Stimulated activated CD8-positive, alpha-beta memory T cell treated with anti-CD3 and anti-CD28 coated beads, Interleukin-4, amount 100 ng/mL, for 4 hours (primary cell): Measurements from ENCODE around the gene ORM1.
"Not testable (repeated sequence)": the region's sequence is repeated elsewhere in the genome, so short reads cannot be mapped to it uniquely, and the experiment has no call there.

ENCODE experiments used
- DNase-seq, 2 donors: peaks; one replicate each; pipeline ENCODE4 v3.0.0-alpha.2; 2020; ENCODE audit warnings: low read depth in 2 of 2, low spot score in 1 of 2

ORM1 gene

DNA sequence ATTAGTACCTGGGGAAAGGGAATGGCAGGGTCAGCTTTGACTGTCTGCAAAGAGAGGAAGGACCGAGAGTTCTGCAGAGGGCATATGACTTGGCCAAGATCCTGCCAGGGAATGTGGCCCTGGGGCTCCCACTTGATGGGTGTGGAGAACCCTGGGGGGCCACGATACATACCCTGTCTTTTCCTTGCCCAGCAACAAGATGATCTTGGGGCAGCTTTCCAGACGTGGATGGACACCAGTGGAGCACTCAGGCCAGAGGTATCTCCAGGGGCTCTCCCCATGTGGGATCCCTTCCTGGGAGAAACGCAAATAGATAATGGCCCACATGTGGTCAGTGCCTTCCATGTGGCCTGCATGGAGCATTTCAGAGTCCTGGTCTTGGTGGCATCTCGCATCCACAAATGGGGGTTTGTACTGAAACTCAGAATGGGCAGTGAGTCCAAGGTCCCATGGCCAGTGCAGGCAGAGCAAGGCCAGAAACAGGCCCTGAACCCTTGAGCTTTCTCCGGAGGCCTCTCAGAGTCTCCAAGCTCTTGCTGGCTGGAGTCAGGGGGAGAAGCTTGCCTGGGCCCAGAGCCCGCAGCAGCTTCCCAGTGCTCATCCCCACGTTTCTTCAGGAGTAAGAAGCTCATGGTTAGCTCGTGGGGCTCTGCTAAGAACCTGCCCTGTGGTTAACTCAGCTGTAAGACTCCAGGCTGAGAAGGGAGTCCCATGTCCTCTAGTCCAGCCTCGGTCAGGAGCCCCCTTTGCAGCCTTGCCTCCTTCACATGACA lies 18.3 kb upstream of the ORM1 start:
- DNase-seq = no peak

DNA sequence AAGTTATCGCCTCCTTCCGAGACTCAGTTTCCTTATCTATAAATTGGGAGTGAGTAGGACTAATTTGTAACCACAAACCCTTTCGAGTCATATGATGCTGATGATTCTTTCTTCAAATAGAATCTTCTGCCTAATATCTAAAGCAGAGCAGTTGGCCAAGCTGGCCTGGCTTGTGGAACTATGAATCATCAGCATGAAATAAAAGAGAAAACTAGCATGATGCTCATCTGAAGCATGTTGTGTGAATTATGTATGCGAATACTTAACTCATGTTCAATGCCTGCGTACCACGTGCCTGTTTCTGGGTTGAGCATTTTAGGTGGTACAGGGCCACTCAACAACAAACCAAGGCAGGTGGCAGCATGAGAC lies 15.0 kb upstream of the ORM1 start:
- DNase-seq = no peak

DNA sequence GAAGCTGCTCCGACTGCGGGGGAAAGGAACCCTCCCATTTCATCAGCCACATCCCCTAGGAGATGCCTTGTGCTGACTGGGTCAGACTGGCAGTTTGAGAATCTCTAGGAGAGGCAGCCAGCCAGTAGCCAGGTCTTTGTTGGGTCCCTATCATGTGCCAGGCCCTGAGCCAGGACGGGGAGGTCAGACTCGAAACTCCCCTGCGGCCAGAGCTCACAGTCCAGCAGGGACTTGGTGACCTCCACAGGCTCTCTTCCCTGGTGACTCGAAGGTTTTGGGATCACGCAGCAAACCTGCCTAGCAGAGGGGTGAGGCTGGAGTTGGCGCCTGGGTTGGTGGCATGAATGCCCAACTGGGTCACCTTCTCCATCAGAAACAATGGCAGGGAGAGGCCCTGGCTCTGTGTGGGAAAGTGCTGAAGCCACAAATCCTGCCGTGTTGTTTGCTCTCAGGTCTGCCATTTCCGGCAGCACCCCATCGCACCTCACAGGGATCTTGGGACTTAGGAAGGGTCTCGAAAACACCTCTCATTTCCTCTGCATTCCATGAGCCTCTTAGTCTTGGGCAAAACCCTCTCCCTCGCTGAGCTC lies 14.4 kb upstream of the ORM1 start:
- no peak for DNase-seq

DNA sequence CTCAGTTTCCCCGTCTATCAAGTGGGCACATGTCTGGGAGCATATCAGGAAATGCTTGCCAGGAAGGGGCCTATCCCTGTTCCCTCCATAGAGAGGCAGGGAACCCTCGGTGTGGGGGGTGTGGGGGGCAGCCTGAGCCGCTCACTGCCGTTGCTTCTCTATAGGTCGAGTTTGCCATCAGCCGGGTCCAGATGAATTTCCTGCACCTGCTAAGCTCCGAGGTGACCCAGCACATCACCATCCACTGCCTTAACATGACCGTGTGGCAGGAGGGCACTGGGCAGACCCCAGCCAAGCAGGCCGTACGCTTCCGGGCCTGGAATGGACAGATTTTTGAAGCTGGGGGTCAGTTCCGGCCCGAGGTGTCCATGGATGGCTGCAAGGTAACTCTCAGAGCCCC lies 13.8 kb upstream of the ORM1 start:
- no peak for DNase-seq

DNA sequence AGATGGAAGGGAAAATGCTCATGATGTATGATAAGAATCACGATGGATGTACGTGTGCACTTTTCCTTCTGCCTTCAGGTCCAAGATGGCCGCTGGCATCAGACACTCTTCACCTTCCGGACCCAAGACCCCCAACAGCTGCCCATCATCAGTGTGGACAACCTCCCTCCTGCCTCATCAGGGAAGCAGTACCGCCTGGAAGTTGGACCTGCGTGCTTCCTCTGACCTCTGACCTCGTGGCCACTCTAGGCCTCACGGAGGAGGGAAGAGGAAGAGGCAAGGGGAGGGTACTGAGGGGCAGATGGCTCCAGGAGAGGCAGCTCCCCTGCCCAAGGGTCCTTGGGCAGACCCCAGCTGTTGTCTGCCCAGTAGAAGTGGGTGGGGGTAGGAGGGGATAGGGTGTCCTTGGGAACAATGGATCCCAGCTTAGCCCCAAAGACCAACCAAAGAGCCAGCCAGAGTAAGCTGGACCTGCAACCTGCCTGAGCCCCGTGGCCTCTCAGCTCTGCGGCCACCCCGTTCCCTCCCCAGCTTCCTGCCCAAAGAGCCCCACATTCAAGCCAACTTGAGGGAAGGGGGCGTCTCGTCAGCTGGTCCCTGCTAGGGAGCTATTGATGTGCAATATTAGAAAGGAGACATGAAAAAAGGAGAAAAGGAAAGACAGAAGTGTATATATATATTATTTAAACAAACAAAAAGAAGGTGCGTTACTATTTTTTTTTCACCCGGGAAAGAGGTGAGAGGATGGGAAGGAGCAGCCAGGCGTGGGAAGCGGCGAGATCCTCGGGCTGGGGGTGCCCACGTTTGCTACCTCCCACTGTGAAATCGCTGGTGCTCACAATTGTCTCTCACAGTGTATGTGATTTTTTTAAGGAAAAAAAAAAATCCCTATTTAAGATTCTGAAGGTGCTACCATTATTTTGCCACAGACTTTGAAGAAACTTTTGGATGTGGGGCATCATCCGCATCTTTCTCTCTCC lies 12.1 kb upstream of the ORM1 start:
- DNase-seq = no peak

DNA sequence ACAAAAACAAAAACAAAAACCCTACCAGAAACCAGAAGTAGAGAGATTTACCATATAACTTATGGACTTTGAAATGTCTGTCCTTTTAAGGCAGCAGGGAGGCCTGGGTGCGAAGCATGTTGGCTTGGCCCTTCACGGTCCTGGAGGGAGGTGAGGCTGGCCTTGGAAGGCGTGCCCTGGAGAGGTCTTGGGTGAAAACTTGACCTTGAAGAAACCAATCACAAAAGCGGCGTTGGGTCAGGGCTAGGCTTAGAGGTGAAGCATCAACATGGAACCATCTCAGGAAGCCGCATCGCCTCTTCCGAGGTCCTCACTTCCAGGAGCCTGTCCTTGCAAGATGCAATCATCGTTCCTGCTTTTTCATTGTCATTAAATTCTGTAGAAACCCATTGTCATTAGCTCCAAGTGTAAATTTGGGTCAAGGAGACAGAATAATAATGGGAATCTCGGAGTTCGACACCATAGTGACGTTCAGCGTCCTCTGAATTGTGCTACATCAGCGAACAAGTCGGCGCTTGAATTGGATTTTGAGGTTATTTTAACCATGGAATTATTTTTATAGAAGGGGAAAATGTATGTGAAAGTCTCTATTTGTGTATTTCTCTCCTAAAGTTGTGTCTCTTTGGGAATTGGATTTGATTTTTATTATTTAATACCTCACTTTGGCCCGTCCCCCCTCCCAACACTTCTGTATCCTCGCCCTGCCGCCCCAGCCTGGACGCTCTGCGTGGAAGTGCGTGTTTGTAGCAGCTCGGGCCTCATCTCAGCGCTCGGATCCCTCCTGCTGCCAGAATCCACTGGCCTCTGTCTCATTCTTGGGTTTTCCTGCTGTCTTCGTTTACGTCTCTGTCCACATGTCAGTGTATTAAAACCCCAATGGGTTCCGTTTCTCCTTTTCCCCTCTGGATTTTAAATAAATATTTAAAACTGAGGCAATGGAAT lies 11.1 kb upstream of the ORM1 start:
- no peak for DNase-seq

DNA sequence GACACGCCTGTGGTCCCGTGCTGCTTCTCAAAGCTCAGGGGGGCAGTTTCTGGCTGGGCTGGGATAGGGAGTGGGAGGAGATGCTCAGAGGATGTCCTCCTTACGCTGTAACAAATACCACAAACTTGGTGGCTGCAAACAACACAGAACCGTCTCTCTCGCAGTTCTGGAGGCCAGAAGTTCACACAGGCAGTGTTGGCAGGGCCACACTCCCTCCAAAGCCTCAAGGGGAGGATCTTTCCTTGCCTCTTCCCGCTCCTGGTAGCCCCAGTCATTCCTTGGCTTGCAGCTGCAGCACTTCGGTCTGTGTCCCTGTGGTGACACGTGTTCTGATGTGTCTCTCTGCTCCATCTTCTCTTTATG lies 10.4 kb upstream of the ORM1 start:
- DNase-seq = no peak

DNA sequence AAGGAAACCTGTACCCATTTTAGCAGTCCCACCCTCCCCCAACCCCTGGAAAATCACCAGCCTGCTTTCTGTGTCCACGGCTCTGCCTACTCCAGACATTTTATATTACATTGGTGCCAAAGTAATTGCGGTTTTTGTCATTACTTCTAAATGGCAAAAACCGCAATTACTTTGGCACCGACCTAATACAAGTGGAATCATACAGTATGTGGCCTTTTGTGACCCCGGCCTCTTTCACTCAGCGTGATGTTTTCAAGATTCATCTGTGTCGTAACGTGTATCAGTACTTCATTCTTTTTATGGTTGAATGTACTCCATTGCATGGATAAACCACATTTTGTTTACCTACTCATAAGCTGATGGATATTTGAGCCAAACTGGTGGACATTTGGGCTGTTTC lies 9.7 kb upstream of the ORM1 start:
- no peak for DNase-seq

DNA sequence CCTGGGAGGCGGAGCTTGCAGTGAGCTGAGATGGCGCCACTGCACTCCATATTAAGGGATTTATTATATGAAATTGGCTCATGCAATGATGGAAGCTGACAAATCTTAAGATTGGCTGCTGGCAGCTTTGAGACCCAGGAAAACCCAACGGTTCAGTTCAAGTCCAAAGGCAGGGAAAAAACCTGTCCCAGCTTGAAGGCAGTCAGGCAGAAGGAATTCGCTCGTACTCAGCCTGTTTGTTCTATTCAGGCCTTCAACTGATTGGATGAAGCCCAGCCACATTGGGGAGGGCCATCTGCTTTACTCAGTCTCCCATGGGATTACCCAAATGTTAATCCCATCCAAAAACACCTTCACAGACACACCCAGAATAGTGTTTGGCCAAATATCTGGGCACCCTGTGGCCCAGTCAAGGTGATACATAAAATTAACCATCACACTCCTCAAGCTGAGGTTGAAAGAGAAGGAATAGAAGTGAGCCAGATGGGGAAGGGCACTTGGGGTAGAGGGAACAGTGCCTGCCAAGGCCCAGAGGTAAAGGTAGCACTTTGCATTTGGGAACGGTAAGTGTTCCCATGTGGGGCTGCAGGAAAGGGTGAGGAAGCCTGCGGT lies 8.5 kb upstream of the ORM1 start:
- DNase-seq = no peak

DNA sequence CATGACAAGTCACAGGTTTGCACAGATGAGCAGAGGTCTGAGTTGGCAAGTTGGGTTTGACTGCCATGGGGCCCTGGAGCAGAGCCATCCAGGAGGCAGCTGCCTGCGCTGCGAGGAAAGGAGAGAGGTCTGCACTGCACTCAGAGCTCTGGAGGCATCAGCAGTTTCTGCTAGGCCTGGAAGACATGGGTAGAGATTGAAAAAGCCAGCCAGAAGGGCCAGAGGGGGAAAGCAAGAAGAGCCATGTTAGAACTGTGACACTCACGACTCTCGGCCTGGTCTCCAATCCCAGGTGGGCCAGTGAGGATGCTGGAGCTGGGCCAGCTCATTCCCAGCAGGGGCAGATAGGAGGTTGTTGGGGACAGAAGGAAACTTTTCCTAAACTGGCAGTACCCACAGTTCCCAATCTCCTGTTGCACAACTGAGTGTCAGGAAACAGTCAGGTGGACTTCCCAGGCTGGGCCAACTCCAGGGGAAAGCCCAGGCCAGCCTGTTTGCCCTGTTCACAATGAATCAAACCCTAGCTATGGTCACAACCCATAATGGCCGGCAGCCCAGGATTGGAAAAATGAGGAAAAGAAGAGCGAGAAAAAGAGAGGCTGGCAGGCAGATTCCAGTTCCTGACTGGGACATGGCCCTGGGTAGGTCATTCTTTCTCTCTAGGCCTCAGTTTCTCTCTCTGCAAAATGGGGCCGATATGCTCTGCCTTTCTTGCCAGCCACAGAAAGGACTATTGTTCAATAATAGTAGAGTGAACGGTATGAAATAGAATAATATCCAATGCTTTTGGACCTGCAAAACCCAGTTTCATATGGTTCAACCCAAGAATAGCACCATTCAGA lies 7.8 kb upstream of the ORM1 start:
- no peak for DNase-seq

DNA sequence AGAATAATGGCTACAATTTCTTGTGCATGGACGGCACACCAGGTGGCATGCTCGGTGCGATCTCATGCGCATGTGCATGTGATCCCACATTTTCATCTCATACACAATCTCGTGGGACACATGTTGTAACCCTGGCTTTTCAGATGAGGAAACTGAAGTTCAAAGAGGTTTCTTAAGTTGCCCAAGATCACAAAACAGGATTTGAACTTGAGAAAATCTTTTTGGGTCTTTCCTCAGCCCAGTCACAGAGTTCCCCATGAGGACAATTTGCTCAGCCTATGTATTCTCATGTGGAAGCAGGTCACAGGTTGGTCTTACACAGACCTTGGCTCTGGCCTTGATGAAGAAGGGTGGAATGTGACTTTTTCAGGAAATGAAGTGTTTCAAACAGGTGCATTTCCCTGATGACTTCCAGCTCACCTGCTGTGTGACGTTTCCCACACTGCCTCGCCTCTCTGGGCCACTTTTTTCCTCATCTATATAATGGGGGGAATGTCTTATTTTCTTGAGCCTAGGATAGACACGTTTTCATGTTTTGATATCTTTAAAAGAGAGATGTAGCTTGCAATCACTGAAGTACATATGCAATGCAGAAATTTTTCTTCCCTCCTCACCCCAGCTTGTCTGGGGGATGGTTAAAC lies 7.1 kb upstream of the ORM1 start:
- no peak for DNase-seq

DNA sequence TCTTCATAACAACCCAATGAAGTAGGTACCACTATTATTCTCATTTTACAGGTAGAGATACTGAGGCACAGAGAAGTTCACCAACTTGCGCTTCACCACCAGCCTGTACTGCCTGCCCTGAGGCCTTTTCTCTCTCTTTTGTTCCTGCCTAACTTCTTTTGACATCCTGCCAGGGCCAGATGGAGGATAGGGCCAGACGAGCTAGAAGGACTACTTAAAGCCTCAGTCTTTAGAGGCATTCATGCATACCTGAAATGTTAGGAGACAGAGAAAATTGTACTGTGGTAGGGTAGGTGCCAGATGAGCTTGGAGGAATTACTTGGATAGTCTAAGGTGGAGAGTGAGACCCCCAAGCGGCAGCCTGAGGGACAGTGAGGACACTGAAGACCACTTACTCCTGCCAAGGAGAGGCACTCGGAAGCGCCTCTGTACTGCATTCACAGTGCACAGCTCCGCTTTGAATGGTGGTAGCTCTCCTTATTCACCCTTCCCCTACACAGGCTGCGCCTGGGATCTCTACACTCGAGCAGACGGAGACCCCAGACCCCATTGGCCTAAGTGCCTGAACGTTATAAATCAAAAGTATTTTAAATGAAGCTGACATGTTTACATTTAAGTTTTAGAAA lies 6.2 kb upstream of the ORM1 start:
- no peak for DNase-seq

DNA sequence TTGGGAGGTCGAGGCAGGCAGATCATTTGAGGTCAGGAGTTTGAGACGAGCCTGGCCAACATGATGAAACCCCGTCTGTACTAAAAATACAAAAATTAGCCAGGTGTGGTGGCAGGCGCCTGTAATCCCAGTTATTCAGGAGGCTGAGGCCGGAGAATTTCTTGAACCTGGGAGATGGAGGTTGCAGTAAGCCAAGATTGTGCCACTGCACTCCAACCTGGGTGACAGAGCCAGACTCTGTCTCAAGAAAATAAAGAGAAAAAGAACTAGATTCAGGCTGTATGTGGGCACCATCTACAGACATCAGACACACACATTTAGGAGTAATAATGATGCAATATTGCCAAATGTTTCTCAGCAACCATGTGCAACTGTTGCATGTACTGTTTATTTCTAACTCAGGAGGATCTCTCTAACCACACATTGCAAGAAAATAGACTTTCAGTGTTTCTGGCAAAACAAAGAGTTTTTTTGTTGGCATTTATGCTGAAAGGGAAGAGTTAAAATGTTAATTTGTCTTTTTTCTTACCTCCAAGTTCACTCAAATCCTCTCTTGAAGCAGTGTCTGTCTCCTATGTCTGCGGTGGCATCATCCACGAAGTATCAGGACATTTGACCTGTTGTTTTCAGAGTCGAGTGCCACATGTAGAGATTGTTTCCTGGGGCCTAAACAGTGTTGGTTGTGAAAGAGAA lies 5.1 kb upstream of the ORM1 start:
- DNase-seq = no peak

DNA sequence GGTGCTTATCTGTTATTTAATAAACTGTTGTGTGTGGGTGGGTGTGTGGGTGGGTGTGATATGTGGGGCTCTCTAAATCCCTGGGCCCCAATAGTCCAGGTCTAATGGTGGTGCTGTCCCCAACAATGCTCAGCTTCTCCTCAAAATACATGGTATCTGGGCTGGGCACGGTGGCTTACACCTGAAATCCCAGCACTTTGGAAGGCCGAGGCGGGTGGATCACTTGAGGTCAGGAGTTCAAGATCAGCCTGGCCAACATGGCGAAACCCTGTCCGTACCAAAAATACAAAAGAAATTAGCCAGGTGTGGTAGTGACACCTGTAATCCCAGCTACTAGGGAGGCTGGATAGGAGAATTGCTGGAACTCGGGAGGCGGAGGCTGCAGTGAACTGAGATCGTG lies 4.5 kb upstream of the ORM1 start:
- no peak for DNase-seq

DNA sequence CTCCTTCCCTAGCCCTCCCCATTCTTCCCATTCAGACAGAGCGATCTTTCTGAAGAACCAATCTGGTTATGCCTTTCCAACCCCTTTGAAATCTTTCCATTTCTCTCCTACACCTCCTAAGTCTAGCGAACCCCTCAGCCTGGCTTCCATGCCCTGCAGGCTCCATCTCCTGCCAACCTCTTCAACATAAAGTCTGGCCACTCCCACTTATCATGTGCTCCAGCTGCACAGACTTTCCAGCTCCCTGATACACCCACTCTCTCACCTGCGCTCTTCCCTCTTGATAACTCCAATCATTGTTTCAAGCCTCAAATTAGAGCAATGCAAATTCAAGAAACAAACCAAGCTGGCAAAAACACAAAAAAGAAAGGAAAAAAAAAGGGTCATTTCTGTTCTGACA lies 3.8 kb upstream of the ORM1 start:
- DNase-seq = no peak

DNA sequence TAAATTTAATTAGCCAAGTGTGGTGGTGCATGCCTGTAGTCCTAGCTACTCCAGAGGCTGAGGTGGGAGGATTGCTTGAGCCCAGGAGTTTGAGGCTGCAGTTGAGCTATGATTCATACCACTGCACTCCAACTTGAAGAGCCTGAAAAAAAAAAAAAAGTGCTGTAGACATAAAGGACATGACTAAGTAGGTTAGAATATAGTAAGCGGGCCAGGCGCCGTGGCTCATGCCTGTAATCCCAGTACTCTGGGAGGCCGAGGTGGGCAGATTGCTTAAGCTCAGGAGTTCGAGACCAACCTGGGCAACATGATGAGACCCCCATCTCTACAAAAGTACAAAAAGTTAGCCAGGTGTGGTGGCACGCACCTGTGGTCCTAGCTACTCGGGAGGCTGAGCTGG lies 2.2 kb upstream of the ORM1 start:
- DNase-seq = not testable (repeated sequence)

DNA sequence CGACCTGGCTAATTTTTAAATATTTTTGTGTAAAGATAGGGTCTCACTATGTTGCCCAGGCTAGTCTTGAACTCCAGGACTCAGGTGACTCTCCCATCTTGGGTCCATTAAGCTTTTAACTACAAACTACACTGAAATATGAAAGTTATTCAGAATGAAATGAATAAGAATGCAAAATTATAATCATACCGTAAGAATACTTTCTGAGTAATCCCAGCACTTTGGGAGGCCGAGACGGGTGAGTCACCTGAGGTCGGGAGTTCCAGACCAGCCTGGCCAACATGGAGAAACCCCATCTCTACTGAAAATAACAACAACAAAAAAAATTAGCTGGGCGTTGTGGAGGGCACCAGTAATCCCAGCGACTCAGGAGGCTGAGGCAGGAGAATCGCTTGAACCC lies 1.1 kb upstream of the ORM1 start:
- DNase-seq = no peak

DNA sequence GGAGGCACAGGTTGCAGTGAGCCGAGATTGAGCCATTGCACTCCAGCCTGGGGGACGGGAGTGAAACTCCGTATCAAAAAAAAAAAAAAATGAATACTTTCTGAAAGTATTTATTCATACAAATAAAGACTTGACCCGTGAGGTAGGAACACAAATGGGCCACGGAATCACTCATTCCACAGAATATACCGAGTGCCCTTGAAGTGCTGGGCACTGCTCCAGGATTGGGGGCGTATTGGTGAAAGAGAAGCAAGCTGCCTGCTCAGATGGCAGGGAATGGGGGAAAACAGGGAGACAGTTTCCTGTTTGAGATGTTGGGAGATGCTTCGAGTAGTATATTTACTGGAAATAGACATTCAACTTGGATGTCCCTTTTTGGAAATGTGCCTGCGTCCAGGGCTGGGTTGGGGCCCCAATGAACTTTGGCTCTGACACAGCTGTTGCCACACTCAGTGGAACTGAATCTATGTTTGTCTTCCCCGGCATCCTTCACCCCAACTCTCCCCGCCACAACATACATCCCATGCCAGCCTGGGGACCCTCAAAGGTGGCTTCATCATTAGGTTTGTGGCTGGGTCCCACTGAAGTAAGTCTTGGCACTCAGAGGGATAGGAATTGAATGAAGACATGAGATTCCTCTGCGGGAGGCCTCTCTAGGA lies 609 bp upstream of the ORM1 start:
- not testable (repeated sequence) for DNase-seq
